ENCODE measurements around the gene B3GNT5. TPM values are rescaled to one million over a fixed set of nuclear protein-coding genes. Genes with fewer than 3 reads are reported as not detected.

Gene B3GNT5
- total RNA-seq, 1 experiment from 2014 or later: 22.8 TPM

DNA sequence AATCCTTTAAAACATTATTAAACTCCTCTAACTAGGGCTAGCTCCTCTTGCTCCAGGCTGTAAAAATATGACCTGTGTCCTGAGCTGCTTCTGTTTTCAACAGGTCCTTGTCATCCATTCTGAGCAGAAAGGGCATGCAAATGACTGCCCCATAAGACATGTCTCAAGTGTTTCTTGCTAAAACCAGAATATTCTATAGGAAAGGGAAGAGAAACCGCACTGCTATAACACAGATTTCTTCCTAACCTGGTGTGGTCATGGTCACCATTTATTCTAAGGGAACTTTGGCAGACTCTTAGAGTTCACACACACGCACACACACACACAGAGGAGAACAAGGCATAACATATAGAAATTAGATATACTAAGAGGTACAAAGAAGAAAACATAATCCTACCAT is 34.2 kb upstream of the B3GNT5 start:
- TF ChIP-seq TCF7L2 (IDR thresholded peaks at IDR 0.05; ENCODE audit: low read depth, low read length) (no peak), POLR2AphosphoS5 (IDR thresholded peaks at IDR 0.05; ENCODE audit: low read depth, low read length) (no peak), SIN3A (IDR thresholded peaks at IDR 0.05; ENCODE audit: borderline replicate concordance, insufficient read depth, low read depth, low read length) (no peak)
- TF ChIP-seq, protein P1, sequence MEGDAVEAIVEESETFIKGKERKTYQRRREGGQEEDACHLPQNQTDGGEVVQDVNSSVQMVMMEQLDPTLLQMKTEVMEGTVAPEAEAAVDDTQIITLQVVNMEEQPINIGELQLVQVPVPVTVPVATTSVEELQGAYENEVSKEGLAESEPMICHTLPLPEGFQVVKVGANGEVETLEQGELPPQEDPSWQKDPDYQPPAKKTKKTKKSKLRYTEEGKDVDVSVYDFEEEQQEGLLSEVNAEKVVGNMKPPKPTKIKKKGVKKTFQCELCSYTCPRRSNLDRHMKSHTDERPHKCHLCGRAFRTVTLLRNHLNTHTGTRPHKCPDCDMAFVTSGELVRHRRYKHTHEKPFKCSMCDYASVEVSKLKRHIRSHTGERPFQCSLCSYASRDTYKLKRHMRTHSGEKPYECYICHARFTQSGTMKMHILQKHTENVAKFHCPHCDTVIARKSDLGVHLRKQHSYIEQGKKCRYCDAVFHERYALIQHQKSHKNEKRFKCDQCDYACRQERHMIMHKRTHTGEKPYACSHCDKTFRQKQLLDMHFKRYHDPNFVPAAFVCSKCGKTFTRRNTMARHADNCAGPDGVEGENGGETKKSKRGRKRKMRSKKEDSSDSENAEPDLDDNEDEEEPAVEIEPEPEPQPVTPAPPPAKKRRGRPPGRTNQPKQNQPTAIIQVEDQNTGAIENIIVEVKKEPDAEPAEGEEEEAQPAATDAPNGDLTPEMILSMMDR (IDR thresholded peaks at IDR 0.05): no peak
- TF ChIP-seq, protein P2, sequence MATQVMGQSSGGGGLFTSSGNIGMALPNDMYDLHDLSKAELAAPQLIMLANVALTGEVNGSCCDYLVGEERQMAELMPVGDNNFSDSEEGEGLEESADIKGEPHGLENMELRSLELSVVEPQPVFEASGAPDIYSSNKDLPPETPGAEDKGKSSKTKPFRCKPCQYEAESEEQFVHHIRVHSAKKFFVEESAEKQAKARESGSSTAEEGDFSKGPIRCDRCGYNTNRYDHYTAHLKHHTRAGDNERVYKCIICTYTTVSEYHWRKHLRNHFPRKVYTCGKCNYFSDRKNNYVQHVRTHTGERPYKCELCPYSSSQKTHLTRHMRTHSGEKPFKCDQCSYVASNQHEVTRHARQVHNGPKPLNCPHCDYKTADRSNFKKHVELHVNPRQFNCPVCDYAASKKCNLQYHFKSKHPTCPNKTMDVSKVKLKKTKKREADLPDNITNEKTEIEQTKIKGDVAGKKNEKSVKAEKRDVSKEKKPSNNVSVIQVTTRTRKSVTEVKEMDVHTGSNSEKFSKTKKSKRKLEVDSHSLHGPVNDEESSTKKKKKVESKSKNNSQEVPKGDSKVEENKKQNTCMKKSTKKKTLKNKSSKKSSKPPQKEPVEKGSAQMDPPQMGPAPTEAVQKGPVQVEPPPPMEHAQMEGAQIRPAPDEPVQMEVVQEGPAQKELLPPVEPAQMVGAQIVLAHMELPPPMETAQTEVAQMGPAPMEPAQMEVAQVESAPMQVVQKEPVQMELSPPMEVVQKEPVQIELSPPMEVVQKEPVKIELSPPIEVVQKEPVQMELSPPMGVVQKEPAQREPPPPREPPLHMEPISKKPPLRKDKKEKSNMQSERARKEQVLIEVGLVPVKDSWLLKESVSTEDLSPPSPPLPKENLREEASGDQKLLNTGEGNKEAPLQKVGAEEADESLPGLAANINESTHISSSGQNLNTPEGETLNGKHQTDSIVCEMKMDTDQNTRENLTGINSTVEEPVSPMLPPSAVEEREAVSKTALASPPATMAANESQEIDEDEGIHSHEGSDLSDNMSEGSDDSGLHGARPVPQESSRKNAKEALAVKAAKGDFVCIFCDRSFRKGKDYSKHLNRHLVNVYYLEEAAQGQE (IDR thresholded peaks at IDR 0.05; ENCODE audit: insufficient read depth in 1 of 2, low read depth in 2 of 2, low read length in 1 of 2): no peak
- DNase-seq (ENCODE audit: low read depth, low spot score) (no peak), ATAC-seq (no peak)
- ChIA-PET CTCF (interaction anchor here (0.5 kb wide), 1 partner anchor 20 kb away, joined by 4 read pairs; no protein-coding TSS in a partner anchor), POLR2A (no interaction called here)
- Histone ChIP-seq H3K36me3 (ENCODE audit: control insufficient read depth, insufficient read depth, low read length) (no peaks in the 10 kb centered on the region), H3K4me1 (ENCODE audit: control insufficient read depth, insufficient read depth, low read length) (no peaks in the 10 kb centered on the region), H3K4me3 (ENCODE audit: low read depth in 2 of 2, low read length in 2 of 2) (no peak overlapping the region), H3K27ac (ENCODE audit: low read length) (no peak overlapping the region), H3K27me3 (ENCODE audit: control insufficient read depth, insufficient read depth, low read length) (peaks cover 2% of the 10 kb centered on the region; the same call in 1 of the 2 replicates), H3K9me3 (ENCODE audit: control insufficient read depth, insufficient read depth, low read depth, low read length) (no peaks in the 10 kb centered on the region)
- intact Hi-C loops (cut with micrococcal nuclease; ENCODE audit: unreplicated experiment) (no loop called here), in situ Hi-C loops (cut with HindIII; ENCODE audit: low pct_unique_long_range_greater_than_20kb, low sequenced_read_pairs) (no loop called here)
- no TSS peak for BruUV-seq (replicated peaks)

DNA sequence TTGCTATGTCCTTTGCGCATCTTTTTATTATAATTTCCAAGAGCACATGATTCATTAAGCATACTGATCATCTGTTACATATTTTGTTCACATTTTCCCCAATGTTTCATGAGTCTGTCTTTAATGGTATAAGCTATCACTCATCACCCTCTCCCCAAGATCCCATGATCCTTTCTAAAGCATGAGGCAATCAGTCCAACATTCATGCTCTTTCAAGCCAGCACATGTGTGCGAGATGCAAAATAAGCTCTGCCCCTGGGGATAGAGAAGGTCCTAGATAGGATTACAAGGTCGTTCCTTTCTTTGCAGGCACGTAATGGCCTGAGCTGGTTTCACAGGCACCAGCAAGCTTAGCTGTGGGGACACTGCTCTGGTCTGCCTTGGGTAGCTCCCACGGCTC is 32.2 kb upstream of the B3GNT5 start:
- no peak for TF ChIP-seq SIN3A (IDR thresholded peaks at IDR 0.05; ENCODE audit: borderline replicate concordance, insufficient read depth, low read depth, low read length)
- TF ChIP-seq, protein P2 (IDR thresholded peaks at IDR 0.05; ENCODE audit: insufficient read depth in 1 of 2, low read depth in 2 of 2, low read length in 1 of 2): no peak
- TF ChIP-seq, protein P1 (IDR thresholded peaks at IDR 0.05): no peak
- no peak for TF ChIP-seq TCF7L2 (IDR thresholded peaks at IDR 0.05; ENCODE audit: low read depth, low read length)
- TF ChIP-seq POLR2AphosphoS5 (IDR thresholded peaks at IDR 0.05; ENCODE audit: low read depth, low read length): no peak
- no TSS peak for BruUV-seq (replicated peaks)
- Histone ChIP-seq H3K4me1 (ENCODE audit: control insufficient read depth, insufficient read depth, low read length) (no peaks in the 10 kb centered on the region), H3K27ac (ENCODE audit: low read length) (no peak overlapping the region), H3K9me3 (ENCODE audit: control insufficient read depth, insufficient read depth, low read depth, low read length) (no peaks in the 10 kb centered on the region), H3K27me3 (ENCODE audit: control insufficient read depth, insufficient read depth, low read length) (peaks cover 2% of the 10 kb centered on the region; the same call in 1 of the 2 replicates), H3K4me3 (ENCODE audit: low read depth in 2 of 2, low read length in 2 of 2) (no peak overlapping the region), H3K36me3 (ENCODE audit: control insufficient read depth, insufficient read depth, low read length) (no peaks in the 10 kb centered on the region)
- in situ Hi-C loops (cut with HindIII; ENCODE audit: low pct_unique_long_range_greater_than_20kb, low sequenced_read_pairs) (no loop called here), intact Hi-C loops (cut with micrococcal nuclease; ENCODE audit: unreplicated experiment) (no loop called here)
- ATAC-seq (no peak), DNase-seq (ENCODE audit: low read depth, low spot score) (no peak)
- ChIA-PET CTCF (no interaction called here), POLR2A (no interaction called here)

Data from Panc1 (cell line).